ENCODE measurements around the gene TMIGD1.

Gene TMIGD1

DNA sequence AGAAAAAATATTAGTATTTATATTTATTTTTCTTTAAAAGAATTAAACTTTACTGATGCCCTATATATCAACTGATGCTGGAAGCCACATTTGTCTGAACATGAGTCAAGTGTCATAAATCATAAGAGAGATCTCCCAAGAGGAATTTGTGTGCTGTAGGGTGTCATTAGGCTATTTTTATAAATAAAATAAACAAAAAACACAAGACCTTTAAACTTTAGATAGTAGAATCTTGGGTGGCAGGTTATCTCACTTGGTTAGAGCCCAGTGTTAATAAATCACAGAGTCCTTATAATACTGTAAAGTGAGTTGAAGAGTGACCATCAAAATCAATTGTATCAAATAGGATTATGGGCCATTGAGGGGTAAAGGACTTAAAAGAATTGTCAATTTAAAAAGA lies 23.6 kb upstream of the TMIGD1 start:
- Histone ChIP-seq H2AK5ac (ENCODE audit: low read depth, low read length) (no peak overlapping the region), H3K27ac (replicated peaks; ENCODE audit: low read length) (no peak overlapping the region), H2BK15ac (ENCODE audit: low read length) (no peak overlapping the region), H3K4ac (ENCODE audit: low read length) (no peak overlapping the region), H4K91ac (ENCODE audit: low read depth, low read length, poor library complexity) (no peak overlapping the region), H3K4me2 (ENCODE audit: insufficient read depth, low read length, poor library complexity, severe bottlenecking) (no peak overlapping the region), H3K23ac (ENCODE audit: low read depth, low read length, poor library complexity) (no peak overlapping the region), H3K36me3 (replicated peaks in 1 of 2; ENCODE audit: control insufficient read depth in 2 of 2, insufficient read depth in 2 of 2, low read length in 2 of 2) (no peaks in the 10 kb centered on the region), H3K27me3 (ENCODE audit: control insufficient read depth in 3 of 3, insufficient read depth in 3 of 3, low read depth in 1 of 3, low read length in 3 of 3) (peaks cover 0 to 1% (median 0%) of the 10 kb centered on the region in 3 experiments), H3K4me1 (ENCODE audit: control insufficient read depth in 2 of 2, insufficient read depth in 1 of 2, low read depth in 1 of 2, low read length in 2 of 2) (no peaks in the 10 kb centered on the region), H3K18ac (ENCODE audit: low read length) (no peak overlapping the region), H4K8ac (ENCODE audit: low read depth, low read length) (no peak overlapping the region), H3K14ac (ENCODE audit: low read length) (no peak overlapping the region), H3K4me3 (ENCODE audit: low read length in 2 of 2) (no peak overlapping the region), H2BK120ac (ENCODE audit: low read depth, low read length) (no peak overlapping the region), H3K9me3 (replicated peaks in 1 of 2; ENCODE audit: control insufficient read depth in 2 of 2, insufficient read depth in 1 of 2, low read depth in 1 of 2, low read length in 2 of 2) (peaks cover under 1 to 3% of the 10 kb centered on the region in 2 donors), H2AFZ (ENCODE audit: low read length) (no peak overlapping the region), H3K9ac (ENCODE audit: low read depth, low read length, poor library complexity) (no peak overlapping the region), H2BK12ac (ENCODE audit: low read length) (no peak overlapping the region), H2BK5ac (ENCODE audit: low read length) (no peak overlapping the region), H3K79me1 (ENCODE audit: low read depth, low read length) (no peaks in the 10 kb centered on the region)
- no peak for DNase-seq (ENCODE audit: low spot score)

DNA sequence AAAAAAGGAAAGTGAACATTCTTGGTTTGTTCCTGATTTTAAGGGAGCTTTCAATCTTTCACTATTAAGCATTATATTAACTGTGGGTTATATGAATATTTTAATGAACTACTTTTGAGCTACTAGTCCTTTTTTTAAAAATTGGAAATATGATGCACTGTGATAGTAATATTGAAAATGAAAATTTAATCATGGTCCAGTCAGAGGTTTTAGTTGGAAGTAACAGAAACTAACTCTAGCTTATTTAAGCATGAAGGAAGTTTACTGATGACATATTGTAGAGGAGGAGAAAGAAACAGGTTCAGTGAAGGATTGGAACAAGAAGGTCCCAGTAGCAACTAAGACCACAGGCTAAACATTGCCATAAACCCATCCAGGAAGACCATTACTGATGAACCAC lies 20.8 kb upstream of the TMIGD1 start:
- no peak overlapping the region for H4K8ac ChIP-seq (ENCODE audit: low read depth, low read length)
- no peaks in the 10 kb centered on the region for H3K36me3 ChIP-seq (replicated peaks in 1 of 2; ENCODE audit: control insufficient read depth in 2 of 2, insufficient read depth in 2 of 2, low read length in 2 of 2)
- H2BK12ac ChIP-seq (ENCODE audit: low read length): no peak overlapping the region
- H3K79me1 ChIP-seq (ENCODE audit: low read depth, low read length): no peaks in the 10 kb centered on the region
- no peak overlapping the region for H3K23ac ChIP-seq (ENCODE audit: low read depth, low read length, poor library complexity)
- no peak overlapping the region for H3K4ac ChIP-seq (ENCODE audit: low read length)
- H3K27me3 ChIP-seq (ENCODE audit: control insufficient read depth in 3 of 3, insufficient read depth in 3 of 3, low read depth in 1 of 3, low read length in 3 of 3): no peaks in the 10 kb centered on the region
- no peak overlapping the region for H3K14ac ChIP-seq (ENCODE audit: low read length)
- H4K91ac ChIP-seq (ENCODE audit: low read depth, low read length, poor library complexity): no peak overlapping the region
- no peak overlapping the region for H3K18ac ChIP-seq (ENCODE audit: low read length)
- no peak for DNase-seq (ENCODE audit: low spot score)
- H3K4me1 ChIP-seq (ENCODE audit: control insufficient read depth in 2 of 2, insufficient read depth in 1 of 2, low read depth in 1 of 2, low read length in 2 of 2): no peaks in the 10 kb centered on the region
- no peak overlapping the region for H2BK120ac ChIP-seq (ENCODE audit: low read depth, low read length)
- H2BK5ac ChIP-seq (ENCODE audit: low read length): no peak overlapping the region
- no peak overlapping the region for H3K27ac ChIP-seq (replicated peaks; ENCODE audit: low read length)
- H3K4me2 ChIP-seq (ENCODE audit: insufficient read depth, low read length, poor library complexity, severe bottlenecking): no peak overlapping the region
- no peak overlapping the region for H3K9ac ChIP-seq (ENCODE audit: low read depth, low read length, poor library complexity)
- no peak overlapping the region for H2AFZ ChIP-seq (ENCODE audit: low read length)
- no peak overlapping the region for H3K4me3 ChIP-seq (ENCODE audit: low read length in 2 of 2)
- H3K9me3 ChIP-seq (replicated peaks in 1 of 2; ENCODE audit: control insufficient read depth in 2 of 2, insufficient read depth in 1 of 2, low read depth in 1 of 2, low read length in 2 of 2): no peaks in the 10 kb centered on the region
- H2BK15ac ChIP-seq (ENCODE audit: low read length): no peak overlapping the region
- H2AK5ac ChIP-seq (ENCODE audit: low read depth, low read length): no peak overlapping the region

DNA sequence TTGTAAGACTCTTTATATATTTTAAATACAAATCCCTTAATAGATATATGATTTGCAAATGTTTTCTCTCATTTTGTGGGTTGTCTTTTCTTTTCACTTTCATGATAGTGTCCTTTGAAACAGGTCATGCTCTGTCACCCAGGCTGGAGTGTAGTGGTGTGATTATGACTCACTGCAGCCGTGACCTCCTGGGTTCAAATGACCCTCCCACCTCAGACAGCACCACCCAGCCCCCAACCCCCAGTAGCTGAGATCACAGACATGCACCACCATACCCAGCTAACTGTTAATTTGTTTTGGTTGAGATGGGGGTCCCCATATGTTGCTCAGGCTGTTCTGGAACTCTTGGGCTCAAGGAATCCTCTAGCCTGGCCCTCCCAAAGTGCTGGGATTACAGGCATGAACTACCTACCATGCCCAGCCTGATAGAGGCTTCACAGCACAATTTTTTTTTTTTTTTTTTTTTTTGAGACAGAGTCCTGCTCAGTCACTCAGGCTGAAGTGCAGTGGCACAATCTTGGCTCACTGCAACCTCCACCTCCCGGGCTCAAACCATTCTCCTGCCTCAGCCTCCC lies 18.5 kb upstream of the TMIGD1 start:
- no CpG with 5 or more reads among the region's 2 CpGs for WGBS, 2 donors (ENCODE audit: extremely low coverage in 2 of 2, insufficient read length in 2 of 2, insufficient replicate concordance in 1 of 2)
- no peak overlapping the region for H2AFZ ChIP-seq (ENCODE audit: low read length)

DNA sequence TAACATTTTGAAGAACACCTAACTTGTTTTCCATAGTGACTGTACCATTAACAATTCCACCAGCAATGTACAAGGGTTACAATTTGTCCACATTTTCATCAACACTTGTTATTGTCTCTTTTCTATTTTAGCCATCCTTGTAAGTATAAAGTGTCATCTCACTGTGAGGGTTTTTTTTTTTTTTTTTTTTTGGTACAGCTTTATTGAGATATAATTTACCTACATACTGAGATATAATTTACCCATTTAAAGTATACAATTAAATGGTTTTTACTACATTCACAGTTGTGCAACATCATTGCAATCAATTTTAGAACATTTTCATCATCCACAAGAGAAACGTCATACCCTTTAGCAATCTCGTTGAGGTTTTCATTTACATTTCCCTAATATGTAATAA lies 17.9 kb upstream of the TMIGD1 start:
- Histone ChIP-seq H3K4me3 (ENCODE audit: low read length in 2 of 2) (no peak overlapping the region), H3K27me3 (ENCODE audit: control insufficient read depth in 3 of 3, insufficient read depth in 3 of 3, low read depth in 1 of 3, low read length in 3 of 3) (no peaks in the 10 kb centered on the region), H2AK5ac (ENCODE audit: low read depth, low read length) (no peak overlapping the region), H3K4ac (ENCODE audit: low read length) (no peak overlapping the region), H3K4me1 (ENCODE audit: control insufficient read depth in 2 of 2, insufficient read depth in 1 of 2, low read depth in 1 of 2, low read length in 2 of 2) (no peaks in the 10 kb centered on the region), H3K14ac (ENCODE audit: low read length) (no peak overlapping the region), H2AFZ (ENCODE audit: low read length) (no peak overlapping the region), H2BK5ac (ENCODE audit: low read length) (no peak overlapping the region), H4K8ac (ENCODE audit: low read depth, low read length) (no peak overlapping the region), H3K9ac (ENCODE audit: low read depth, low read length, poor library complexity) (no peak overlapping the region), H2BK12ac (ENCODE audit: low read length) (no peak overlapping the region), H3K27ac (replicated peaks; ENCODE audit: low read length) (no peak overlapping the region), H3K79me1 (ENCODE audit: low read depth, low read length) (no peaks in the 10 kb centered on the region), H3K9me3 (replicated peaks in 1 of 2; ENCODE audit: control insufficient read depth in 2 of 2, insufficient read depth in 1 of 2, low read depth in 1 of 2, low read length in 2 of 2) (no peaks in the 10 kb centered on the region), H3K36me3 (replicated peaks in 1 of 2; ENCODE audit: control insufficient read depth in 2 of 2, insufficient read depth in 2 of 2, low read length in 2 of 2) (no peaks in the 10 kb centered on the region), H4K91ac (ENCODE audit: low read depth, low read length, poor library complexity) (no peak overlapping the region), H3K23ac (ENCODE audit: low read depth, low read length, poor library complexity) (no peak overlapping the region), H3K18ac (ENCODE audit: low read length) (no peak overlapping the region), H2BK120ac (ENCODE audit: low read depth, low read length) (no peak overlapping the region), H3K4me2 (ENCODE audit: insufficient read depth, low read length, poor library complexity, severe bottlenecking) (no peak overlapping the region), H2BK15ac (ENCODE audit: low read length) (no peak overlapping the region)
- no peak for DNase-seq (ENCODE audit: low spot score)
- whole genome bisulfite sequencing, 2 donors (ENCODE audit: extremely low coverage in 2 of 2, insufficient read length in 2 of 2, insufficient replicate concordance in 1 of 2): no CpG with 5 or more reads among the region's 2 CpGs

More for the DNA sequence above, 18.5 kb upstream of the TMIGD1 start:
- Histone ChIP-seq H2BK120ac (ENCODE audit: low read depth, low read length) (no peak overlapping the region), H3K9ac (ENCODE audit: low read depth, low read length, poor library complexity) (no peak overlapping the region), H3K4me1 (ENCODE audit: control insufficient read depth in 2 of 2, insufficient read depth in 1 of 2, low read depth in 1 of 2, low read length in 2 of 2) (no peaks in the 10 kb centered on the region), H3K36me3 (replicated peaks in 1 of 2; ENCODE audit: control insufficient read depth in 2 of 2, insufficient read depth in 2 of 2, low read length in 2 of 2) (no peaks in the 10 kb centered on the region), H2AK5ac (ENCODE audit: low read depth, low read length) (no peak overlapping the region), H3K18ac (ENCODE audit: low read length) (no peak overlapping the region), H3K4me2 (ENCODE audit: insufficient read depth, low read length, poor library complexity, severe bottlenecking) (no peak overlapping the region), H3K23ac (ENCODE audit: low read depth, low read length, poor library complexity) (no peak overlapping the region), H3K27me3 (ENCODE audit: control insufficient read depth in 3 of 3, insufficient read depth in 3 of 3, low read depth in 1 of 3, low read length in 3 of 3) (no peaks in the 10 kb centered on the region), H3K14ac (ENCODE audit: low read length) (no peak overlapping the region), H3K79me1 (ENCODE audit: low read depth, low read length) (no peaks in the 10 kb centered on the region), H2BK12ac (ENCODE audit: low read length) (no peak overlapping the region), H4K8ac (ENCODE audit: low read depth, low read length) (no peak overlapping the region), H3K9me3 (replicated peaks in 1 of 2; ENCODE audit: control insufficient read depth in 2 of 2, insufficient read depth in 1 of 2, low read depth in 1 of 2, low read length in 2 of 2) (no peaks in the 10 kb centered on the region), H2BK5ac (ENCODE audit: low read length) (no peak overlapping the region), H4K91ac (ENCODE audit: low read depth, low read length, poor library complexity) (no peak overlapping the region), H3K4ac (ENCODE audit: low read length) (no peak overlapping the region), H3K27ac (replicated peaks; ENCODE audit: low read length) (no peak overlapping the region), H2BK15ac (ENCODE audit: low read length) (no peak overlapping the region), H3K4me3 (ENCODE audit: low read length in 2 of 2) (no peak overlapping the region)
- no peak for DNase-seq (ENCODE audit: low spot score)

Measured in neuronal stem cell (in vitro differentiated cells).